Spleen (tissue), 11 donors: ENCODE measurements around the gene SGSH. TPM values are rescaled to one million over a fixed set of nuclear protein-coding genes. Genes with fewer than 3 reads are reported as not detected.

Experiments used
- DNase-seq: peaks from one replicate; pipeline ENCODE4 v3.0.0-alpha.2; 2020
- H3K27ac ChIP-seq, 8 donors: fragments of 200-600 bp; sonication (generic) in 7 of 8; 1 replicate in 4 of 8; 2 replicates in 4 of 8; pipeline versions ENCODE4 v1.5.0 to v1.8.0; 2016 to 2021; ENCODE audit warnings: inconsistent platforms in 4 of 8, mild to moderate bottlenecking in 4 of 8, moderate library complexity in 1 of 8
- H3K27me3 ChIP-seq, 7 donors: fragments of 200-600 bp; sonication (generic) in 6 of 7; replicated peaks in 1 of 7; 1 replicate in 4 of 7; 2 replicates in 3 of 7; pipeline versions ENCODE4 v1.5.0 to v1.8.0; 2016 to 2021; ENCODE audit warnings: inconsistent platforms in 3 of 7, mild to moderate bottlenecking in 1 of 7
- H3K36me3 ChIP-seq, 6 donors: fragments of 200-600 bp; sonication (generic) in 5 of 6; 1 replicate in 4 of 6; 2 replicates in 2 of 6; pipeline versions ENCODE4 v1.5.0 to v1.8.0; 2016 to 2021; ENCODE audit warnings: inconsistent platforms in 2 of 6
- H3K4me1 ChIP-seq, 6 donors: fragments of 200-600 bp; sonication (generic) in 5 of 6; 1 replicate in 3 of 6; 2 replicates in 3 of 6; pipeline versions ENCODE4 v1.5.0 to v1.8.0; 2016 to 2021; ENCODE audit warnings: inconsistent platforms in 3 of 6
- H3K4me3 ChIP-seq, 8 donors: fragments of 200-600 bp; sonication (generic) in 7 of 8; 1 replicate in 4 of 8; 2 replicates in 4 of 8; pipeline versions ENCODE4 v1.5.0 to v1.8.0; 2016 to 2021; ENCODE audit warnings: inconsistent platforms in 4 of 8, mild to moderate bottlenecking in 4 of 8, moderate library complexity in 2 of 8
- H3K9me3 ChIP-seq, 8 donors: fragments of 200-600 bp; sonication (generic) in 7 of 8; 1 replicate in 4 of 8; 2 replicates in 4 of 8; pipeline versions ENCODE4 v1.5.0 to v1.8.0; 2016 to 2021; ENCODE audit warnings: inconsistent platforms in 4 of 8
- CTCF ChIP-seq, 11 experiments: fragments of 200-600 bp in 7 of 11; fragments of 450-650 bp in 4 of 11; sonication (generic) in 4 of 11; IDR thresholded peaks in 8 of 11; conservative IDR thresholded peaks in 3 of 11; 1 replicate in 7 of 11; 2 replicates in 4 of 11; pipeline versions ENCODE4 v1.4.0 to v1.8.0; 2016 to 2021; ENCODE audit warnings: antibody characterized with exemption in 11 of 11, inconsistent platforms in 4 of 11, mild to moderate bottlenecking in 1 of 11
- POLR2A ChIP-seq, 3 donors: fragments of 450-650 bp; IDR thresholded peaks; one replicate each; pipeline ENCODE4 v1.5.1; 2017; ENCODE audit warnings: antibody characterized with exemption in 3 of 3, mild to moderate bottlenecking in 1 of 3
- POLR2AphosphoS5 ChIP-seq, 3 donors: sonication (generic); formaldehyde crosslinking; IDR thresholded peaks; one replicate each; pipeline ENCODE4 v1.5.1; 2017; ENCODE audit warnings: antibody characterized with exemption in 3 of 3
- WGBS, 5 donors: extraction: QIAGEN DNeasy Blood & Tissue Kit in 3 of 5; methylation state at CpG; one replicate each; pipeline versions ENCODE4 v1.1.5 to v1.1.7; 2013 to 2018; 5-methylcytosine and 5-hydroxymethylcytosine counted together
- intact Hi-C: fragments of 100-400 bp; cut with DNase I; formaldehyde crosslinking; loops from one replicate; pipeline ENCODE4 v1.15.0; 2023; ENCODE audit warnings: low total_unique reads
- polyA plus RNA-seq, 3 donors: library from polyadenylated mRNA; stranded (reverse); fragments of 200-250 nt; gene quantifications; one replicate each; pipeline ENCODE4 v1.2.1, GENCODE V29; 2013
- total RNA-seq, 7 donors: library from RNA; depleted of rRNA in 3 of 7; stranded (reverse); fragments of >200 nt in 3 of 7; fragmentation: NEBNext Ultra II Directional in 4 of 7; extraction: Animal tissue kit (Norgen Biotek cat#: 25700) in 4 of 7; gene quantifications; one replicate each; pipeline versions ENCODE4 v1.1.0 to v1.2.1, GENCODE V29; 2016 to 2021
- donor health status: healthy with polysubstance abuse.
- donor health status: DM: no; HTN: no; CAD: no; lungs with moderate emphysema.
- donor health status: DM: no; HTN: no; CAD: no.
- donor health status: Bipolar disorder and iron deficiency.
- donor health status: healthy.
- donor health status: DM: no; HTN: no; CAD: no.
- donor health status: DM: yes; HTN: yes; CAD: no.

The SGSH gene
- total and polyA plus RNA-seq, 10 donors, result 23.6 to 137 (median 90.3) TPM

GRCh38 chr17:80217703-80218362 lies 2.3 kb downstream of the SGSH start:
- Histone ChIP-seq H3K27me3 (peaks cover 0 to 16% (median 0%) of the 10 kb centered on the region in 7 donors), H3K36me3 (peaks cover 0 to 63% (median 41%) of the 10 kb centered on the region in 6 donors), H3K4me1 (peaks cover 12 to 80% (median 46%) of the 10 kb centered on the region in 6 donors), H3K4me3 (peak overlapping the region in 1 of 8 donors; percentile 98), H3K27ac (peak overlapping the region in 2 of 8 donors; percentile 90 to 97), H3K9me3 (no peaks in the 10 kb centered on the region)
- intact Hi-C loops, result no loop called here
- WGBS, 5 donors, result 92 to 100% (median 97%) methylated on average over 9 to 13 of the region's 13 CpGs
- TF ChIP-seq POLR2A (IDR thresholded peaks at IDR 0.05), result no peak
- no peak for TF ChIP-seq CTCF (IDR thresholded peaks at IDR 0.05 in 8 of 11, conservative IDR thresholded peaks at IDR 0.05 in 3 of 11)
- TF ChIP-seq POLR2AphosphoS5 (IDR thresholded peaks at IDR 0.05), result no peak
- DNase-seq, result no peak

GRCh38 chr17:80216473-80217456 lies 3.4 kb downstream of the SGSH start:
- Histone ChIP-seq H3K4me3 (no peak overlapping the region), H3K27ac (no peak overlapping the region), H3K36me3 (peaks cover 0 to 68% (median 51%) of the 10 kb centered on the region in 6 donors), H3K4me1 (peaks cover 12 to 79% (median 46%) of the 10 kb centered on the region in 6 donors), H3K9me3 (no peaks in the 10 kb centered on the region), H3K27me3 (peaks cover 0 to 16% (median 0%) of the 10 kb centered on the region in 7 donors)
- peak in 1 of 3 donors; percentile 24 for TF ChIP-seq POLR2AphosphoS5 (IDR thresholded peaks at IDR 0.05)
- no peak for TF ChIP-seq CTCF (IDR thresholded peaks at IDR 0.05 in 8 of 11, conservative IDR thresholded peaks at IDR 0.05 in 3 of 11)
- TF ChIP-seq POLR2A (IDR thresholded peaks at IDR 0.05), result no peak
- intact Hi-C loops, result no loop called here
- no peak for DNase-seq
- 94 to 97% (median 96%) methylated on average over 37 to 40 of the region's 40 CpGs for WGBS, 5 donors

- Histone ChIP-seq H3K4me1 (peaks cover 9 to 60% (median 30%) of the 10 kb centered on the region in 6 donors), H3K36me3 (peaks cover 0 to 87% (median 70%) of the 10 kb centered on the region in 6 donors)
- 76 to 96% (median 93%) methylated on average over 5 to 17 of the region's 17 CpGs for WGBS, 5 donors
These were observed 5.3 kb downstream of the SGSH start for GRCh38 chr17:80214878-80215210.

More at GRCh38 chr17:80214878-80215210, 5.3 kb downstream of the SGSH start:
- Histone ChIP-seq H3K27ac (no peak overlapping the region), H3K9me3 (no peaks in the 10 kb centered on the region), H3K27me3 (no peaks in the 10 kb centered on the region), H3K4me3 (no peak overlapping the region)
- TF ChIP-seq CTCF (IDR thresholded peaks at IDR 0.05 in 8 of 11, conservative IDR thresholded peaks at IDR 0.05 in 3 of 11) (no peak), POLR2AphosphoS5 (IDR thresholded peaks at IDR 0.05) (peak in 1 of 3 donors; percentile 34), POLR2A (IDR thresholded peaks at IDR 0.05) (no peak)
- DNase-seq, result no peak
- intact Hi-C loops, result no loop called here
